SU-DHL-6 (cell line): ENCODE data around the gene TTK.

Experiments
- H2AFZ ChIP-seq: fragments of 200-600 bp; sonication (generic); 2 replicates; pipeline ENCODE4 v1.6.1; 2014; ENCODE audit warnings: low read depth, mild to moderate bottlenecking, moderate library complexity, mixed read lengths, antibody characterized with exemption, low read length; ENCODE audit not compliant: severe bottlenecking
- H3F3A ChIP-seq: fragments of 200-600 bp; shearing (Covaris generic); 2 replicates; pipeline ENCODE4 v1.6.0; 2016; ENCODE audit warnings: antibody characterized with exemption, mild to moderate bottlenecking; ENCODE audit not compliant: insufficient read depth
- H3K27ac ChIP-seq: fragments of 200-600 bp; sonication (generic); 2 replicates; pipeline ENCODE4 v1.5.1; 2016; ENCODE audit warnings: low read depth, mild to moderate bottlenecking, low read length, moderate library complexity, mixed read lengths
- H3K27me3 ChIP-seq: fragments of 200-600 bp; sonication (generic), shearing (Covaris generic); 2 replicates; pipeline ENCODE4 v1.6.0; 2014; ENCODE audit warnings: mild to moderate bottlenecking, low read length
- H3K36me3 ChIP-seq: fragments of 200-600 bp; sonication (generic); 2 replicates; pipeline ENCODE4 v1.6.1; 2014; ENCODE audit warnings: mild to moderate bottlenecking, low read length, mixed read lengths
- H3K4me2 ChIP-seq: fragments of 300-600, 200-600 bp; shearing (Covaris generic), sonication (generic); 2 replicates; pipeline ENCODE4 v1.6.0; 2014; ENCODE audit warnings: low read length, low read depth, mild to moderate bottlenecking; ENCODE audit not compliant: poor library complexity, severe bottlenecking
- H3K4me3 ChIP-seq: fragments of 200-600 bp; sonication (generic); 2 replicates; pipeline ENCODE4 v1.5.1; 2014; ENCODE audit warnings: antibody characterized with exemption, low read length, mild to moderate bottlenecking, mixed read lengths; ENCODE audit not compliant: insufficient read depth, poor library complexity, severe bottlenecking
- H3K79me2 ChIP-seq: fragments of 200-600 bp; sonication (generic); 2 replicates; pipeline ENCODE4 v1.6.1; 2014; ENCODE audit warnings: mild to moderate bottlenecking, low read length, moderate library complexity; ENCODE audit not compliant: insufficient read depth
- H3K9ac ChIP-seq: fragments of 200-600 bp; sonication (generic); 2 replicates; pipeline ENCODE4 v1.7.0; 2014; ENCODE audit warnings: mild to moderate bottlenecking, low read length
- H3K9me2 ChIP-seq: fragments of 200-600 bp; sonication (generic); replicated peaks from 2 replicates; pipeline ENCODE4 v1.6.1; 2014; ENCODE audit warnings: low read length; ENCODE audit not compliant: insufficient read depth
- H3K9me3 ChIP-seq: fragments of 200-600 bp; sonication (generic); 2 replicates; pipeline ENCODE4 v1.6.1; 2014; ENCODE audit warnings: low read length, mixed read lengths; ENCODE audit not compliant: insufficient read depth
- H4K20me1 ChIP-seq: fragments of 200-600 bp; sonication (generic); 2 replicates; pipeline ENCODE4 v1.6.1; 2014; ENCODE audit warnings: low read depth, mild to moderate bottlenecking, antibody characterized with exemption, low read length, moderate library complexity, mixed read lengths
- CTCF ChIP-seq: fragments of 200-600 bp; sonication (generic); IDR thresholded peaks from one replicate; pipeline ENCODE4 v1.5.1; 2017; ENCODE audit warnings: antibody characterized with exemption, mild to moderate bottlenecking, low read length, moderate library complexity; ENCODE audit not compliant: insufficient read depth, poor library complexity, severe bottlenecking
- EZH2phosphoT487 ChIP-seq: fragments of 200-600 bp; sonication (generic), shearing (Covaris generic); conservative IDR thresholded peaks from 2 replicates; pipeline ENCODE4 v1.6.1; 2018; ENCODE audit warnings: mild to moderate bottlenecking, antibody characterized with exemption, low read length, moderate library complexity, mixed read lengths

The TTK gene

GRCh38 chr6:80009531-80009930, 5.1 kb downstream of the TTK start:
- H3K9me2 ChIP-seq = no peaks in the 10 kb centered on the region
- H3K79me2 ChIP-seq = peaks cover 35% of the 10 kb centered on the region
- H3K9ac ChIP-seq = no peak overlapping the region
- H3K27me3 ChIP-seq = no peaks in the 10 kb centered on the region
- no peak overlapping the region for H3K4me3 ChIP-seq
- H2AFZ ChIP-seq = no peak overlapping the region
- H3K36me3 ChIP-seq = peaks cover 83% of the 10 kb centered on the region
- H3K4me2 ChIP-seq = no peak overlapping the region
- no peaks in the 10 kb centered on the region; the same call in 1 of the 2 replicates for H3F3A ChIP-seq
- TF ChIP-seq CTCF (no peak), EZH2phosphoT487 (no peak)
- H4K20me1 ChIP-seq = no peaks in the 10 kb centered on the region
- H3K27ac ChIP-seq = no peak overlapping the region
- H3K9me3 ChIP-seq = no peaks in the 10 kb centered on the region

- H3K4me2 ChIP-seq = no peak overlapping the region
- no peaks in the 10 kb centered on the region; the same call in 1 of the 2 replicates for H3F3A ChIP-seq
- H3K9me2 ChIP-seq = no peaks in the 10 kb centered on the region
- no peaks in the 10 kb centered on the region for H3K9me3 ChIP-seq
- H3K9ac ChIP-seq = no peak overlapping the region
- peaks cover 29% of the 10 kb centered on the region for H3K79me2 ChIP-seq
- TF ChIP-seq CTCF = no peak
- TF ChIP-seq EZH2phosphoT487 = no peak
- H2AFZ ChIP-seq = no peak overlapping the region
- H3K27me3 ChIP-seq = no peaks in the 10 kb centered on the region
- H3K27ac ChIP-seq = no peak overlapping the region
- H3K36me3 ChIP-seq = peaks cover 90% of the 10 kb centered on the region
- no peak overlapping the region for H3K4me3 ChIP-seq
- no peaks in the 10 kb centered on the region for H4K20me1 ChIP-seq
Measured at GRCh38 chr6:80010288-80010687, 5.8 kb downstream of the TTK start.

DNA sequence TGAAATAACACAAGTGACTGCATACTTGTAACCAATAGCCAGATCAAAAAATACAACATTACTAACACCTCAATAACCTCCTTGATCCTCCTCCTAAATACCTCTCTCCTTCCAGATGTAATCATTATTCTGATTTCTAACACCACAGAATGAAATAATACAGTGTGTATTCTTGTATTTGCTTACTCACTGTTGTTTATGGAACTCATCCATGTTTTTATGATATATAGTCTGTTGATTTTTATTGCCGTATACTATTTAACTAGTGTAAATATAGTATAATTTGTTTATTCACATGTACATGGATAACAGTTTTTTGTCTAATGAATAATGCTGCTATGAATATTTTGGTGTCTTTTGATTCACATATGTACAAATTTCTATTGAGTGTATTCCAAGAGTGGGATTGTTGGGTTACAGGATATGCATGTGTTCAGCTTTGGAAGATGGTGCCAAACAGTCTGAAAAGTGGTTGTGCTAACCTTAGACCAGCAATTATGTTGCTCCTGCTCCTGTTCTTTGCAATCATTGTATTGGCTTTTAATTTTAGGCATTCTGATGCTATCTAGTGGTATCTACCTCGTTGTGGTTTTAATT, 11.5 kb downstream of the TTK start:
- peaks cover 76% of the 10 kb centered on the region for H3K36me3 ChIP-seq
- H3K9me2 ChIP-seq = no peaks in the 10 kb centered on the region
- TF ChIP-seq EZH2phosphoT487 (no peak), CTCF (no peak)
- H3K9me3 ChIP-seq = no peaks in the 10 kb centered on the region
- no peak overlapping the region for H3K4me2 ChIP-seq
- no peaks in the 10 kb centered on the region for H3K27me3 ChIP-seq
- H3F3A ChIP-seq = peaks cover 4% of the 10 kb centered on the region; the same call in 1 of the 2 replicates
- H4K20me1 ChIP-seq = 0 out of 2 replicates have a peak, but pooled peaks cover 3% of the 10 kb centered on the region
- no peak overlapping the region for H3K4me3 ChIP-seq
- H3K9ac ChIP-seq = no peak overlapping the region
- no peak overlapping the region for H2AFZ ChIP-seq
- no peaks in the 10 kb centered on the region for H3K79me2 ChIP-seq
- no peak overlapping the region for H3K27ac ChIP-seq
